Measurements from ENCODE around the gene DIPK2A. TPM values are rescaled to one million over a fixed set of nuclear protein-coding genes. Genes with fewer than 3 reads are reported as not detected.

Gene DIPK2A
- polyA plus RNA-seq, 2 donors: 8.5 to 8.7 TPM

DNA sequence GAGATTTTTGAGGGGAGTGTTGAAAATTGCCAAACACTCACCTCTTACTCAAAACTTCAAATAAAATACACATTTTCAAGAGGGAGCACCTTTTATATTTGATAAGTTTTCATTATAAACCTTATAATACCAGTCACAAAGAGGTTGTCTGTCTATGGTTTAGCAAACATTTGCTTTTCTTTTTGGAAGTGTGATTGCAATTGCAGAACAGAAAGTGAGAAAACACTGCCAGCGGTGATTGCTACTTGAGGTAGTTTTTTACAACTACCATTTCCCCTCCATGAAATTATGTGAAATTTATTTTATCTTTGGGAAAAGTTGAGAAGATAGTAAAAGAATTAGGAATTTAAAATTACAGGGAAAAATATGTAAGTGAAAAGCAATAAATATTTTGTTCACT, 20.1 kb downstream of the DIPK2A start:
- Histone ChIP-seq H3K27me3 (ENCODE audit: control insufficient read depth in 1 of 2, insufficient read depth in 2 of 2, low read length in 2 of 2) (no peaks in the 10 kb centered on the region), H3K4me3 (ENCODE audit: low read depth in 1 of 2, low read length in 2 of 2) (no peak overlapping the region), H3K27ac (ENCODE audit: low read depth in 2 of 2, low read length in 1 of 2) (no peak overlapping the region), H3K4me1 (ENCODE audit: control insufficient read depth in 2 of 2, insufficient read depth in 2 of 2, low read length in 1 of 2) (no peaks in the 10 kb centered on the region), H3K36me3 (ENCODE audit: control insufficient read depth in 2 of 2, insufficient read depth in 2 of 2, low read length in 1 of 2) (peaks cover 0 to 3% of the 10 kb centered on the region in 2 donors), H3K9me3 (ENCODE audit: control insufficient read depth in 2 of 2, insufficient read depth in 1 of 2, low read depth in 1 of 2, low read length in 1 of 2) (no peaks in the 10 kb centered on the region)
- WGBS, 2 donors: 95% methylated on average over 1 of the region's 1 CpG

DNA sequence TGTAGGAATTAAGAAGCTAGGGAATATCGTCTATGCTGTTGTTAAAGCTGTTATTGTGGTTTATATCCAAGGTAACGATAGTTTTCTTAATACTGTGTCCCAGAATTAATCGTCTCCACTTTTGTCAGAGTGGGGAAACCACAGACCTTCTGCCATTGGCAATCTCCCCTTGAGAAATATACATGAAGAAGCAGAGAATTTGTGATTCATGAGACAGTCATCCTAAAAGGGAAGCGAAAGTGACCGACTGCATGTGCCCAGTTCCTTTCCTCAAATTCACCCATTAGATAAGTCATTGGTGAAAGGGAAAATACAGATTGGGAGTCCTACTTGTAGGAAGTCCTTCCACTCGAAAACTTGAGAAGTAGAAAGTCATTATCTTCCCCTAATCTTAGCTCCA, 26.6 kb downstream of the DIPK2A start:
- Histone ChIP-seq H3K36me3 (ENCODE audit: control insufficient read depth in 2 of 2, insufficient read depth in 2 of 2, low read length in 1 of 2) (no peaks in the 10 kb centered on the region), H3K9me3 (ENCODE audit: control insufficient read depth in 2 of 2, insufficient read depth in 1 of 2, low read depth in 1 of 2, low read length in 1 of 2) (no peaks in the 10 kb centered on the region), H3K27ac (ENCODE audit: low read depth in 2 of 2, low read length in 1 of 2) (no peak overlapping the region), H3K27me3 (ENCODE audit: control insufficient read depth in 1 of 2, insufficient read depth in 2 of 2, low read length in 2 of 2) (no peaks in the 10 kb centered on the region), H3K4me3 (ENCODE audit: low read depth in 1 of 2, low read length in 2 of 2) (no peak overlapping the region), H3K4me1 (ENCODE audit: control insufficient read depth in 2 of 2, insufficient read depth in 2 of 2, low read length in 1 of 2) (no peaks in the 10 kb centered on the region)
- 90 to 92% methylated on average over 6 of the region's 6 CpGs for WGBS, 2 donors

DNA sequence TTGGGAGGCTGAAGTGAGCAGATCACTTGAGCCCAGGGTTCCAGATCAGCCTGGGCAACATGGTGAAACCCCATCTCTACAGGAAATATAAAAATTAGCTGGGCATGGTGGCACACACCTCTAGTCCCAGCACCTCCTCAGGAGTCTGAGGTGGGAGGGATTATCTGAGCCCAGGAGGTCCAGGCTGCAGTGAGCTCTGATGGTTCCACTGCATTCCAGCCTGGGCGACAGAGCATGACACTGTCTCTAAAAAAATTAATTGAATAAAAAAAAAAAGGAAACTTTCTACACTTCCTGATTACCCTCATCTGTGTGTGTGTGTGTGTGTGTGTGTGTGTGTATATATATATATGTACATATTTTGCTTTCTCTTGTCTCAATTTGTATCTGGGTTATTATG, 31.4 kb downstream of the DIPK2A start:
- no peaks in the 10 kb centered on the region for H3K4me1 ChIP-seq (ENCODE audit: control insufficient read depth in 2 of 2, insufficient read depth in 2 of 2, low read length in 1 of 2)
- H3K36me3 ChIP-seq (ENCODE audit: control insufficient read depth in 2 of 2, insufficient read depth in 2 of 2, low read length in 1 of 2): no peaks in the 10 kb centered on the region
- H3K27ac ChIP-seq (ENCODE audit: low read depth in 2 of 2, low read length in 1 of 2): no peak overlapping the region
- 82 to 86% methylated on average over 1 of the region's 1 CpG for WGBS, 2 donors
- no peaks in the 10 kb centered on the region for H3K9me3 ChIP-seq (ENCODE audit: control insufficient read depth in 2 of 2, insufficient read depth in 1 of 2, low read depth in 1 of 2, low read length in 1 of 2)
- no peaks in the 10 kb centered on the region for H3K27me3 ChIP-seq (ENCODE audit: control insufficient read depth in 1 of 2, insufficient read depth in 2 of 2, low read length in 2 of 2)
- no peak overlapping the region for H3K4me3 ChIP-seq (ENCODE audit: low read depth in 1 of 2, low read length in 2 of 2)

DNA sequence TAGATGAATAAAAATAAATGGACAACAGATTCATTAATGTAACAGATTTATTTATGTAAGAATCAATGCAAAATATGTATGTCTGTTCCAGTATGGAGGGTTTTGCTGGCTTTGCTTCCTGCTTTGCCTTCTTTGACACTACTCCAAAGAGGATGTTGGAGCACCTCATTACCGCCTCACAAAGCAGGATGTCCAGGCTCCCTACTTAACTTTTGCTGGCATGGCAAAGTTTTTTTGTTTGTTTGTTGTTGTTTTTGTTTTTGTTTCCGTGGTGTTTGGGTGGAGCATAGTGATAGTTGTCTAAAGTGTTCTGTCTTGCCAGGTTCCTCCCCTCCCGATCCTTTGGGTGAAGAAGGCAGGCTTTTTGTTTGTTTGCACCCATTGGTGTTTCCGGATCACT, 38.7 kb downstream of the DIPK2A start:
- 87 to 88% methylated on average over 4 of the region's 4 CpGs for WGBS, 2 donors

DNA sequence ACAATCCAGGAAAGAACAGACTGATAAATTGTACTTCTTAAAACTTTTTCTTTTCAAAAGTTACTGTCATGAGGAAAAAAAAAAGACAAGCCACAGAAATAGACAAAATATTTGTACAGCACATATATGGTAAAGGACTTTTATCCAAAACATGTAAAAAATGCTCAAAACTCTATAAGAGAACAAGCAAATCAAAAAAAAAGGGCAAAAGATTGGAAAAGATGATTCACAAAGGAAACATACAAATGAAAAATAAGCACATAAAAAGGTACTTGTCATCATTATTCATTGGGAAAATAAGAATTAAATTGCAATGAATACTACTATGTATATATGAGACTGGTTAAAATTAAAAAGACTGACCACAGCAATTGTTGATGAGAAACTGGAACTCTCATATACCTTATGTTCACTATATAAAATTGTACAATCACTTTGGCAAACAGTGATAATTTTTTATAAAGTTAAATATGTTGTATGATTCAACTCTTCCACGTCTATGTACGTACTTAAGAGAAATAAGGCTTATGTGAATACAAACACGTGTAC, 39.7 kb downstream of the DIPK2A start:
- Histone ChIP-seq H3K27me3 (ENCODE audit: control insufficient read depth in 1 of 2, insufficient read depth in 2 of 2, low read length in 2 of 2) (no peaks in the 10 kb centered on the region), H3K4me3 (ENCODE audit: low read depth in 1 of 2, low read length in 2 of 2) (no peak overlapping the region), H3K4me1 (ENCODE audit: control insufficient read depth in 2 of 2, insufficient read depth in 2 of 2, low read length in 1 of 2) (no peaks in the 10 kb centered on the region), H3K27ac (ENCODE audit: low read depth in 2 of 2, low read length in 1 of 2) (no peak overlapping the region), H3K36me3 (ENCODE audit: control insufficient read depth in 2 of 2, insufficient read depth in 2 of 2, low read length in 1 of 2) (no peaks in the 10 kb centered on the region), H3K9me3 (ENCODE audit: control insufficient read depth in 2 of 2, insufficient read depth in 1 of 2, low read depth in 1 of 2, low read length in 1 of 2) (no peaks in the 10 kb centered on the region)
- WGBS, 2 donors: 89 to 92% methylated on average over 3 of the region's 3 CpGs

More for the DNA sequence above, 38.7 kb downstream of the DIPK2A start:
- Histone ChIP-seq H3K36me3 (ENCODE audit: control insufficient read depth in 2 of 2, insufficient read depth in 2 of 2, low read length in 1 of 2) (no peaks in the 10 kb centered on the region), H3K27me3 (ENCODE audit: control insufficient read depth in 1 of 2, insufficient read depth in 2 of 2, low read length in 2 of 2) (no peaks in the 10 kb centered on the region), H3K4me1 (ENCODE audit: control insufficient read depth in 2 of 2, insufficient read depth in 2 of 2, low read length in 1 of 2) (no peaks in the 10 kb centered on the region), H3K9me3 (ENCODE audit: control insufficient read depth in 2 of 2, insufficient read depth in 1 of 2, low read depth in 1 of 2, low read length in 1 of 2) (no peaks in the 10 kb centered on the region), H3K4me3 (ENCODE audit: low read depth in 1 of 2, low read length in 2 of 2) (no peak overlapping the region), H3K27ac (ENCODE audit: low read depth in 2 of 2, low read length in 1 of 2) (no peak overlapping the region)

DNA sequence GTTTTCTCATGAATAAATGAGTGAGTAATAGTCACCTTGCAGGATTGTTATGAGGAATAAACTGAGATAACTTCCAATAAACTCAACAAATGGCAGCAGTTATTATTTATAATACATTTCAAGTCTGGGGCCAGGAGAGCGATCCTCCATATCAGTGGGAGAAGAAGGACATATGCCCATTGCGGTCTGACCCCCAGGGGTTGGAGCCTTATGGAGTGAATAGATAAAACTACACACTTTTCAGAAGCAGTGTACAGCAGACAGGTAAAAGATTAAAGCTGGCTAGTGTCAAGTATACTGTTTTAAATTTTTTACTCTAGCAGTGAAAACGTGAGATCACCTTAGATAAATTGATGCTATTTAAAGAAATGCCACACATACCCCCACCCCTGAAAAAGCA, 43.5 kb downstream of the DIPK2A start:
- Histone ChIP-seq H3K4me1 (ENCODE audit: control insufficient read depth in 2 of 2, insufficient read depth in 2 of 2, low read length in 1 of 2) (no peaks in the 10 kb centered on the region), H3K9me3 (ENCODE audit: control insufficient read depth in 2 of 2, insufficient read depth in 1 of 2, low read depth in 1 of 2, low read length in 1 of 2) (no peaks in the 10 kb centered on the region), H3K4me3 (ENCODE audit: low read depth in 1 of 2, low read length in 2 of 2) (no peak overlapping the region), H3K36me3 (ENCODE audit: control insufficient read depth in 2 of 2, insufficient read depth in 2 of 2, low read length in 1 of 2) (no peaks in the 10 kb centered on the region), H3K27me3 (ENCODE audit: control insufficient read depth in 1 of 2, insufficient read depth in 2 of 2, low read length in 2 of 2) (no peaks in the 10 kb centered on the region), H3K27ac (ENCODE audit: low read depth in 2 of 2, low read length in 1 of 2) (no peak overlapping the region)
- WGBS, 2 donors: 90 to 92% methylated on average over 3 of the region's 3 CpGs

DNA sequence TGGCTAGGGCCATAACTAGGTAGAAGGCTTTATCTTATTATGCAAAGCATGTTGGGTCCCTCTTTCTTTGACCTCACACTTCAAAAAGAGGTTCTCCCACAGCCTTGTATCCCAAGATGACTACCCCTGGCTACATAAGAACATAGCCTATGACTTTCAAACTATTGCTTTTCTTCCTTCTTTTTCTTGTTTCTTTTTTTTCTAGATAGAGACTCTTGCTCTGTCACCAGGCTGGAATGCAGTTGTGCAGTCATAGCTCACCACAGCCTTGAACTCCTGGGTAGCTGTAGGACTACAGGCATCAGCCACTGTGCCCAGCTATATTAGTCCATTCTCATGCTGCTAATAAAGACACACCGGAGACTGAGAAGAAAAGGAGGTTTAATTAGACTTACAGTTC, 47.2 kb downstream of the DIPK2A start:
- Histone ChIP-seq H3K9me3 (ENCODE audit: control insufficient read depth in 2 of 2, insufficient read depth in 1 of 2, low read depth in 1 of 2, low read length in 1 of 2) (no peaks in the 10 kb centered on the region), H3K4me1 (ENCODE audit: control insufficient read depth in 2 of 2, insufficient read depth in 2 of 2, low read length in 1 of 2) (no peaks in the 10 kb centered on the region), H3K4me3 (ENCODE audit: low read depth in 1 of 2, low read length in 2 of 2) (no peak overlapping the region), H3K27ac (ENCODE audit: low read depth in 2 of 2, low read length in 1 of 2) (no peak overlapping the region), H3K27me3 (ENCODE audit: control insufficient read depth in 1 of 2, insufficient read depth in 2 of 2, low read length in 2 of 2) (no peaks in the 10 kb centered on the region), H3K36me3 (ENCODE audit: control insufficient read depth in 2 of 2, insufficient read depth in 2 of 2, low read length in 1 of 2) (no peaks in the 10 kb centered on the region)
- 96 to 99% methylated on average over 1 of the region's 1 CpG for WGBS, 2 donors

Other genes with a start within 250 kb of the DIPK2A start
- 10 to 100 TPM in 1 of 2 donors, 1 to 10 TPM in 1; 8.3 to 11.9 TPM for gene SLC9A9, start 123.4 kb upstream of the DIPK2A start, polyA plus RNA-seq